ENCODE data around the gene BABAM1. TPM values are rescaled to one million over a fixed set of nuclear protein-coding genes. Genes with fewer than 3 reads are reported as not detected.

The BABAM1 gene
- polyA plus RNA-seq, 3 donors: 76.9 to 106 (median 90.3) TPM

DNA sequence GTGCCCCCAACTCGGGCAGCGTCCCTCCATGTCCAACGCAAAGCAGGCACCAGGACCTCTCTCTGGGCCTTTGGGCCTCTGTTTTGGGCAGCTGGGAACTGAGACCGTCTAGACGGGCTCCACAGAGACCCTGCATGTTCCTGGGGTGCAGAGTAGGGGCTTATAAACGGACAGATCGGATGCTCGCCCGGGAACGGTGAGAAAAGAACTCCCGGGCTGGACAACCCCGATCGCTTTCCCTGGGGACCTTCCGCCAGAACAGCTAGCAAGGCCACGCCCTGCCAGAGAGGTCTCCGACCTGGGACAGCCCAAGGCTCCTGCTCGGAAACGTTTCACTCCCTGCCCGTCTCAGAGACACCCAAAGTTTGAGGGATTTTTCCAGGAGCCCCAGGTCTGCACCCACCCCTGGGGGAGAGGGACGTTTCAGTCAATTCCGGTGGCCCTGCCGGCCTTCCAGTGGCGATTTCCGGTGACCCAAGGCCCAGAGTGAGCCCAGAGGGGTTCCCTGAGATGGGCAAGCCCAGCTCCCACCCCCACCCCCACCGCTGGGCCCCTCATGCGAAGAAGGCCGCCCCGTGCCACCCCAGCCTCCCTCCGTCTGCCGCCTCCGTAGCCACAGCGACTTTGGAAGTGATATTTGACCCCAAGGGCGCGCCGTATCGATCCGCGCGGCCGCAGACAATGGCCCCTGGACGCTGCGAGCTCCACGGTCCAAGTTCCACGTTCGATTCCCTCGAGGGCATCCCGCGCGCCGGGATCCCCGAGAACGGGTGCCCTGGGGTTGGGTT is 23.2 kb upstream of the BABAM1 start:
- H3K4me1 Mint-ChIP-seq: peaks cover 26% of the 10 kb centered on the region
- TF ChIP-seq CTCF (IDR thresholded peaks at IDR 0.05): no peak
- WGBS (ENCODE audit: insufficient coverage): 69% methylated on average over 39 of the region's 52 CpGs
- Histone ChIP-seq H4K20me1 (ENCODE audit: insufficient read depth, low read length) (peaks cover 31% of the 10 kb centered on the region), H3K79me2 (ENCODE audit: insufficient read depth, low read length) (peaks cover 6% of the 10 kb centered on the region), H3K4me3 (replicated peaks in 1 of 3; ENCODE audit: low read depth in 2 of 3, low read length in 3 of 3) (peak overlapping the region in 2 of 3 experiments; percentile 35 to 76), H3K36me3 (replicated peaks in 1 of 2; ENCODE audit: control insufficient read depth in 1 of 2, insufficient read depth in 2 of 2, low read length in 2 of 2) (no peaks in the 10 kb centered on the region), H3K4me1 (ENCODE audit: control insufficient read depth in 1 of 2, insufficient read depth in 2 of 2, low read length in 2 of 2) (peaks cover 20 to 32% of the 10 kb centered on the region in 2 donors), H3K9ac (ENCODE audit: insufficient read depth, low read length, poor library complexity, severe bottlenecking) (peak overlapping the region; percentile 46), H3K9me3 (replicated peaks in 1 of 2; ENCODE audit: control insufficient read depth in 1 of 2, insufficient read depth in 1 of 2, low read length in 2 of 2) (no peaks in the 10 kb centered on the region), H2AFZ (ENCODE audit: insufficient read depth, low read depth, low read length, poor library complexity, severe bottlenecking) (peak overlapping the region; percentile 68), H3K27me3 (ENCODE audit: control insufficient read depth in 2 of 2, insufficient read depth in 2 of 2, low read length in 2 of 2) (peaks cover 0 to 7% of the 10 kb centered on the region in 2 donors), H3K27ac (ENCODE audit: low read depth in 1 of 2, low read length in 2 of 2) (no peak overlapping the region), H3K4me2 (replicated peaks; ENCODE audit: extremely low read depth, low read length, poor library complexity, severe bottlenecking) (peak overlapping the region; percentile 85)
- H3K36me3 Mint-ChIP-seq: peaks cover 0 to 2% of the 10 kb centered on the region in 2 donors
- H3K4me3 Mint-ChIP-seq: peak overlapping the region; percentile 76 to 82
- DNase-seq: no peak
- peaks cover 0 to 6% (median 3%) of the 10 kb centered on the region in 7 donors for H3K9me3 Mint-ChIP-seq
- H3K27me3 Mint-ChIP-seq (ENCODE audit: low read depth in 3 of 3): peaks cover 11 to 20% (median 18%) of the 10 kb centered on the region in 3 donors
- intact Hi-C loops (cut with micrococcal nuclease): no loop called here
- peak overlapping the region in 2 of 7 donors; percentile 6 to 78 for H3K27ac Mint-ChIP-seq

DNA sequence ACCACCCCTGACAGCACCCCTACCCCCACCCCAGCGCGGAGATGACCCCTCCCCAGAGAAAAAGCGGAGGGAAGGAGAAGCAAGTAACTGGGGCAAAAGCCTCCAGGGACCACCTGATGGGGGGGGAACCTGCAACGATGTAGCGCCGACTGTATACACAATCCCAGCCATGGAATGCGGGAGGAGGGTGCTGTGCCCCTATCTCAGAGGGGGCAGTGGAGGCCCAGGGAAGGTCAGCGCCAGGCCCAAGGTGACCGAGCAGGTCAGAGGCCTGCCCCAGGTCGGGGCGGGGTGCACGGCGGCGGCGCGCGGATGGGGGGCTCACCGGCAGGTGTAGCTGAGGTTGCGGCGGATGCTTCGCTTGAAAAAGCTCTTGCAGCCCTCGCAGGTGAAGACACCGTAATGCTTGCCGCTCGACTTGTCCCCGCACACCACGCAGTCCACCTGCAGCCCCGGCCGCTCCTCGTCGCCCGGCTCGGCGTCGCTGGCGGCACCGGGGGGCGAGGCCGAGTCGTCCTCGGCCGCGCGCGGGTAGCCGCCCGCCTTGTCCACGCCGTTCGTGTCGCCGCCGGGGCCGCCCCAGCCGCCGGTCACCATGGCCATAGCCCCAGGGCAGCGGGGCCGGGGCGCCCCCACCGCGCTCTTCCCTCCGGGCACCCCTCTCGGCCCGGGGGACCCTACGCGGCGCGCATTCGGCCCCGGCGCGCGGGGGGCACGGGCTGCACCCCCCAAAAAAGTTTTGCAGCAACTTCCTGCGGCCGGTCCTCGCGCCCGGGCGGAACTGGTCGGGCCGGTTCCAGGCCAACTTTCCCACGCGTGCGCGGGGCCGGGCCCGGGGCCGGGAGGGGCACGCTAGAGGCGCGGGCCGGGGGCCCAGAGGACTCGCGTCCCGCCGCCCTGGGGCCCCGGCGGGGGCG is 22.4 kb upstream of the BABAM1 start:
- Mint-ChIP-seq H3K36me3 (peaks cover 0 to 2% of the 10 kb centered on the region in 2 donors), H3K4me3 (peak overlapping the region; percentile 76 to 82), H3K27me3 (ENCODE audit: low read depth in 3 of 3) (peaks cover 11 to 21% (median 19%) of the 10 kb centered on the region in 3 donors), H3K4me1 (peaks cover 26% of the 10 kb centered on the region), H3K9me3 (peaks cover 0 to 6% (median 3%) of the 10 kb centered on the region in 7 donors), H3K27ac (peak overlapping the region in 2 of 7 donors; percentile 6 to 78)
- peaks cover 31% of the 10 kb centered on the region for H4K20me1 ChIP-seq (ENCODE audit: insufficient read depth, low read length)
- no peak for DNase-seq
- WGBS (ENCODE audit: insufficient coverage): 3% methylated on average over 99 of the region's 100 CpGs
- peaks cover 0 to 7% of the 10 kb centered on the region in 2 donors for H3K27me3 ChIP-seq (ENCODE audit: control insufficient read depth in 2 of 2, insufficient read depth in 2 of 2, low read length in 2 of 2)
- peaks cover 6% of the 10 kb centered on the region for H3K79me2 ChIP-seq (ENCODE audit: insufficient read depth, low read length)
- peak overlapping the region; percentile 46 for H3K9ac ChIP-seq (ENCODE audit: insufficient read depth, low read length, poor library complexity, severe bottlenecking)
- H3K27ac ChIP-seq (ENCODE audit: low read depth in 1 of 2, low read length in 2 of 2): no peak overlapping the region
- peaks cover 20 to 32% of the 10 kb centered on the region in 2 donors for H3K4me1 ChIP-seq (ENCODE audit: control insufficient read depth in 1 of 2, insufficient read depth in 2 of 2, low read length in 2 of 2)
- TF ChIP-seq CTCF (IDR thresholded peaks at IDR 0.05): no peak
- H3K4me3 ChIP-seq (replicated peaks in 1 of 3; ENCODE audit: low read depth in 2 of 3, low read length in 3 of 3): peak overlapping the region; percentile 16 to 76 (median 35)
- H2AFZ ChIP-seq (ENCODE audit: insufficient read depth, low read depth, low read length, poor library complexity, severe bottlenecking): peak overlapping the region; percentile 68
- intact Hi-C loops (cut with micrococcal nuclease): no loop called here
- no peaks in the 10 kb centered on the region for H3K9me3 ChIP-seq (replicated peaks in 1 of 2; ENCODE audit: control insufficient read depth in 1 of 2, insufficient read depth in 1 of 2, low read length in 2 of 2)
- no peaks in the 10 kb centered on the region for H3K36me3 ChIP-seq (replicated peaks in 1 of 2; ENCODE audit: control insufficient read depth in 1 of 2, insufficient read depth in 2 of 2, low read length in 2 of 2)
- peak overlapping the region; percentile 85 for H3K4me2 ChIP-seq (replicated peaks; ENCODE audit: extremely low read depth, low read length, poor library complexity, severe bottlenecking)
